NCI-H2196 treated with DMSO at 0.1 percent for 48 hours (cell line): ENCODE results near the gene SSH2.
"Not testable (repeated sequence)": the region's sequence is repeated elsewhere in the genome, so short reads cannot be mapped to it uniquely, and the experiment has no call there.

ENCODE experiments used
- DNase-seq: peaks from one replicate; lab custom pipeline; 2025; ENCODE audit not compliant: unreplicated experiment; lab: John Stamatoyannopoulos, UW

SSH2 gene

GRCh38 chr17:29789196-29790170, 140.5 kb downstream of the SSH2 start:
- no peak for DNase-seq

- no peak for DNase-seq
These were observed 142.0 kb downstream of the SSH2 start for GRCh38 chr17:29787995-29788394.

GRCh38 chr17:29782917-29783316, 147.1 kb downstream of the SSH2 start:
- DNase-seq, result no peak

GRCh38 chr17:29779812-29780190, 150.2 kb downstream of the SSH2 start:
- DNase-seq, result not testable (repeated sequence)

GRCh38 chr17:29778956-29779811, 150.8 kb downstream of the SSH2 start:
- DNase-seq, result peak; percentile 21

- no peak for DNase-seq
These were observed 152.4 kb downstream of the SSH2 start for GRCh38 chr17:29777663-29778062.

GRCh38 chr17:29776026-29776425, 154.0 kb downstream of the SSH2 start:
- DNase-seq, result no peak

GRCh38 chr17:29772981-29773380, 157.0 kb downstream of the SSH2 start:
- no peak for DNase-seq

- no peak for DNase-seq
These were observed 158.5 kb downstream of the SSH2 start for GRCh38 chr17:29771546-29771945.

GRCh38 chr17:29769225-29769624, 160.8 kb downstream of the SSH2 start:
- DNase-seq, result no peak

GRCh38 chr17:29766796-29767327, 163.2 kb downstream of the SSH2 start:
- DNase-seq, result no peak

GRCh38 chr17:29764748-29765147, 165.3 kb downstream of the SSH2 start:
- DNase-seq, result no peak

- no peak for DNase-seq
These were observed 165.8 kb downstream of the SSH2 start for GRCh38 chr17:29764217-29764616.

- DNase-seq, result no peak
These were observed 166.8 kb downstream of the SSH2 start for GRCh38 chr17:29763273-29763672.

GRCh38 chr17:29761040-29761761, 168.8 kb downstream of the SSH2 start:
- DNase-seq, result no peak

- DNase-seq, result no peak
These were observed 169.6 kb downstream of the SSH2 start for GRCh38 chr17:29760279-29761039.

- DNase-seq, result no peak
These were observed 171.8 kb downstream of the SSH2 start for GRCh38 chr17:29758255-29758654.

GRCh38 chr17:29757788-29758187, 172.2 kb downstream of the SSH2 start:
- DNase-seq, result no peak

GRCh38 chr17:29753845-29754439, 176.1 kb downstream of the SSH2 start:
- no peak for DNase-seq
